Neural crest cell (in vitro differentiated cells): Measurements from ENCODE around the gene FMNL2. TPM values are rescaled to one million over a fixed set of nuclear protein-coding genes. Genes with fewer than 3 reads are reported as not detected.

Source experiments
- DNase-seq: peaks from one replicate; pipeline ENCODE4 v3.0.0; 2021; ENCODE audit warnings: low read depth, mixed read lengths, low spot score
- H3K27ac Mint-ChIP-seq: one replicate; pipeline ENCODE4 v1.8.0; 2021; ENCODE audit warnings: mild to moderate bottlenecking, mixed read lengths; ENCODE audit not compliant: unreplicated experiment
- H3K27me3 Mint-ChIP-seq: 2 replicates; pipeline ENCODE4 v1.8.0; 2021; ENCODE audit warnings: low read depth, mild to moderate bottlenecking, mixed read lengths
- H3K36me3 Mint-ChIP-seq: 2 replicates; pipeline ENCODE4 v1.8.0; 2021; ENCODE audit warnings: low read depth, mild to moderate bottlenecking, mixed read lengths
- H3K4me1 Mint-ChIP-seq: 2 replicates; pipeline ENCODE4 v1.8.0; 2021; ENCODE audit warnings: mixed read lengths
- H3K4me3 Mint-ChIP-seq: one replicate; pipeline ENCODE4 v1.8.0; 2021; ENCODE audit warnings: mild to moderate bottlenecking, mixed read lengths
- H3K9me3 Mint-ChIP-seq: 2 replicates; pipeline ENCODE4 v1.8.0; 2021; ENCODE audit warnings: mixed read lengths
- CTCF ChIP-seq: fragments of 200-600 bp; sonication (generic); conservative IDR thresholded peaks from 2 replicates; pipeline ENCODE4 v1.5.0; 2021; ENCODE audit warnings: antibody characterized with exemption, mild to moderate bottlenecking
- total RNA-seq: library from RNA; stranded (reverse); gene quantifications from 2 replicates; pipeline ENCODE4 v1.2.1, GENCODE V29; 2021

Gene FMNL2
- total RNA-seq, 1 donor from 2014 or later, result 54.9 TPM

- Mint-ChIP-seq H3K27ac (peak overlapping the region; percentile 96), H3K9me3 (no peaks in the 10 kb centered on the region), H3K36me3 (no peaks in the 10 kb centered on the region), H3K4me3 (peak overlapping the region; percentile 72), H3K27me3 (no peaks in the 10 kb centered on the region), H3K4me1 (peaks cover 85% of the 10 kb centered on the region)
- peak; percentile 51 for DNase-seq
- TF ChIP-seq CTCF, result no peak
These were observed 155.9 kb downstream of the FMNL2 start for GRCh38 chr2:152490686-152491455.

GRCh38 chr2:152492131-152492530 is 157.2 kb downstream of the FMNL2 start:
- Mint-ChIP-seq H3K9me3 (peaks cover 3% of the 10 kb centered on the region), H3K27ac (no peak overlapping the region), H3K4me3 (peak overlapping the region; percentile 35)

GRCh38 chr2:152492911-152493310 is 157.9 kb downstream of the FMNL2 start:
- Mint-ChIP-seq H3K4me3 (no peak overlapping the region), H3K4me1 (peaks cover 76% of the 10 kb centered on the region)

More at GRCh38 chr2:152492131-152492530, 157.2 kb downstream of the FMNL2 start:
- peaks cover 77% of the 10 kb centered on the region for H3K4me1 Mint-ChIP-seq
- TF ChIP-seq CTCF, result no peak
- no peaks in the 10 kb centered on the region for H3K27me3 Mint-ChIP-seq
- DNase-seq, result no peak
- no peaks in the 10 kb centered on the region for H3K36me3 Mint-ChIP-seq

GRCh38 chr2:152493417-152493816 is 158.4 kb downstream of the FMNL2 start:
- Mint-ChIP-seq H3K4me3 (peak overlapping the region; percentile 41), H3K27ac (peak overlapping the region; percentile 79)

More at GRCh38 chr2:152492911-152493310, 157.9 kb downstream of the FMNL2 start:
- H3K27ac Mint-ChIP-seq, result no peak overlapping the region
- DNase-seq, result no peak
- no peak for TF ChIP-seq CTCF
- peaks cover 3% of the 10 kb centered on the region for H3K9me3 Mint-ChIP-seq
- H3K27me3 Mint-ChIP-seq, result no peaks in the 10 kb centered on the region
- H3K36me3 Mint-ChIP-seq, result no peaks in the 10 kb centered on the region

GRCh38 chr2:152493945-152494528 is 159.1 kb downstream of the FMNL2 start:
- H3K4me1 Mint-ChIP-seq, result peaks cover 75% of the 10 kb centered on the region
- H3K36me3 Mint-ChIP-seq, result peaks cover 3% of the 10 kb centered on the region
- no peak for DNase-seq
- no peaks in the 10 kb centered on the region for H3K27me3 Mint-ChIP-seq
- no peak for TF ChIP-seq CTCF
- H3K27ac Mint-ChIP-seq, result peak overlapping the region; percentile 79
- H3K9me3 Mint-ChIP-seq, result peaks cover 3% of the 10 kb centered on the region
- peak overlapping the region; percentile 41 for H3K4me3 Mint-ChIP-seq

More at GRCh38 chr2:152493417-152493816, 158.4 kb downstream of the FMNL2 start:
- no peak for DNase-seq
- peaks cover 74% of the 10 kb centered on the region for H3K4me1 Mint-ChIP-seq
- peaks cover under 1% of the 10 kb centered on the region for H3K36me3 Mint-ChIP-seq
- peaks cover 3% of the 10 kb centered on the region for H3K9me3 Mint-ChIP-seq
- no peak for TF ChIP-seq CTCF
- no peaks in the 10 kb centered on the region for H3K27me3 Mint-ChIP-seq
